ENCODE data around the gene FBXO34.

DNA sequence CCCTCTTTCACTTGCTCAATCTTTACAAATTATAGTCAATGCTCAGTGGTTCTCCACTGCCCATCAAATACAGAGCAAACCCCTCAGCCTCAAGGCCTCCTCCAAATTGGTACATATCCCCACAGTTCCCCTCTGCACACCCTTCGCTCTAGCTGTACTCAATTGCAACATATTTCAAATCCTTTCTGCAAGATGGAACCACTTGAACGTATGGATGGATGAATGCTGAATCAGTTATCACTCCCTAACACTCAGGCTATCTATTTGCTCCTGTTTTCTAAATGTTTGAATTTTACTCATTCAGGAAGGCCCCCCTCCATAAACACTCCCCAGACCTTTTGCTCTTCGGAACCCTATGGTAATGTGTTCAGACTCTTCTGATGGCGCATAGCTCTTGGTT, 115.9 kb downstream of the FBXO34 start:
- TF ChIP-seq, protein P1, sequence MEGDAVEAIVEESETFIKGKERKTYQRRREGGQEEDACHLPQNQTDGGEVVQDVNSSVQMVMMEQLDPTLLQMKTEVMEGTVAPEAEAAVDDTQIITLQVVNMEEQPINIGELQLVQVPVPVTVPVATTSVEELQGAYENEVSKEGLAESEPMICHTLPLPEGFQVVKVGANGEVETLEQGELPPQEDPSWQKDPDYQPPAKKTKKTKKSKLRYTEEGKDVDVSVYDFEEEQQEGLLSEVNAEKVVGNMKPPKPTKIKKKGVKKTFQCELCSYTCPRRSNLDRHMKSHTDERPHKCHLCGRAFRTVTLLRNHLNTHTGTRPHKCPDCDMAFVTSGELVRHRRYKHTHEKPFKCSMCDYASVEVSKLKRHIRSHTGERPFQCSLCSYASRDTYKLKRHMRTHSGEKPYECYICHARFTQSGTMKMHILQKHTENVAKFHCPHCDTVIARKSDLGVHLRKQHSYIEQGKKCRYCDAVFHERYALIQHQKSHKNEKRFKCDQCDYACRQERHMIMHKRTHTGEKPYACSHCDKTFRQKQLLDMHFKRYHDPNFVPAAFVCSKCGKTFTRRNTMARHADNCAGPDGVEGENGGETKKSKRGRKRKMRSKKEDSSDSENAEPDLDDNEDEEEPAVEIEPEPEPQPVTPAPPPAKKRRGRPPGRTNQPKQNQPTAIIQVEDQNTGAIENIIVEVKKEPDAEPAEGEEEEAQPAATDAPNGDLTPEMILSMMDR (IDR thresholded peaks at IDR 0.05 in 2 of 3, conservative IDR thresholded peaks at IDR 0.05 in 1 of 3; ENCODE audit: control insufficient read depth in 2 of 3, extremely low read depth in 1 of 3, insufficient read depth in 1 of 3, low read depth in 3 of 3, low read length in 3 of 3), result no peak
- TF ChIP-seq HDGF (IDR thresholded peaks at IDR 0.05) (no peak), CEBPZ (IDR thresholded peaks at IDR 0.05; ENCODE audit: low read depth, low read length) (no peak), EP300 (IDR thresholded peaks at IDR 0.05; ENCODE audit: borderline replicate concordance in 1 of 2, control insufficient read depth in 1 of 2, low read depth in 2 of 2, low read length in 2 of 2) (no peak), BMI1 (IDR thresholded peaks at IDR 0.05; ENCODE audit: borderline replicate concordance) (no peak), PKNOX1 (IDR thresholded peaks at IDR 0.05) (no peak), HDAC2 (IDR thresholded peaks at IDR 0.05) (no peak)

Data from GM12878 (cell line).